Measurements from ENCODE around the gene SYNGR4.

The SYNGR4 gene

DNA sequence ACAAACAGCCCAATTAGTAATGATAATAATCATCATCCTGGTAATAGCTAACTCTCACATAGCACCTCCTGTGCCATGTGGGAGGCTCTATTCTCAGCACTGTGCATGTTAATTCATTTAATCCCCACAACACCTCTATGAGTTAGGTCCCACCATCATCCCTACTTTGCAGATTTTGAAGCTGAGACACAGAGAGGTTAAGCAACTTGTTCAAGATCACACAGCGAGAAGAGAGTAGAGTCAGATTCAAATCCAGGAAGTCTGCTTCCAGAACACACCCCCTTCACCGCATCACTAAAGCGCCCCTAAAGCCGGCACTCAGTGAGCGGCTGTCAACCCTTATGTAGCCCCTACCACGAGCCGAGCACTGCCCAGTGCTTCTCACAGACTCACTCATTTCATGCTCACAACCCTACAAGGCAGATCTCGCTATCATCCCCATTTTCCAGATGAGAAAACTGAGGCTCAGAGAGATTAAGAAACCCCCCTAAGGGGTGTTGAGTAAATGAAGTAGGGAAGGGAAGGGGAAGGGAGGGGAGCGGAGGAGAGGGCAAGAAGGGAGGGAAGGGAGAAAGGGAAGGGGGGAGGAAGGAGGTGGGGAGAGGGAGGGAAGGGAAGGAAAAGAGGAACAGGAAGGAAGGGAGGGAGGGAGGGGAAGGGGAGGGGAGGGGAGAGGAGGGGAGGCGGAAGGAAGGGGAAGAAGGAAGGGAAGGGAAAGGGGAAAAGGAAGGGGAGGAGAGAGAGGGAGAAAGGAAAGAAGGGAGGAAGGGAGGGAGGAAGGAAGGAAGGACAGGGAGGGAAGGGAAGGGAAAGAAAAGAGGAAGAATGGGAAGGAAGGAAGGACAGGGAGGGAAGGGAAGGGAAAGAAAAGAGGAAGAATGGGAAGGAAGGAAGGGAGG lies 22.4 kb upstream of the SYNGR4 start:
- no peak for DNase-seq (ENCODE audit: low spot score)

DNA sequence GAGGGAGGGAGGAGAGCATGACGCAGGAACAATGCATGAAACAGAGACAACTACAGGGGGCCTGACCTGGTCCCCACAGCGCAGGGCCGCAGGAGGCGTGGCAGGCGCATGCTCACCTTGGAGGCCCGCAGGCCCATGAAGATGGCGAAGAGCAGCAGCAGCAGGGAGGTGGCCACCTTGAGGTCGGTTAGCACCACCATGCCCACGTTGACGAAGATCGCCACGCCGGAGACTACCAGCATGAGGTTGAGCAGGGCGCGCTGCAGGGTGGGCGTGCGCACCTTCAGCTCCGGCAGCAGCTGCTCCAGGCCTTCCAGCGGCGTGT lies 21.8 kb upstream of the SYNGR4 start:
- DNase-seq (ENCODE audit: low spot score): no peak

DNA sequence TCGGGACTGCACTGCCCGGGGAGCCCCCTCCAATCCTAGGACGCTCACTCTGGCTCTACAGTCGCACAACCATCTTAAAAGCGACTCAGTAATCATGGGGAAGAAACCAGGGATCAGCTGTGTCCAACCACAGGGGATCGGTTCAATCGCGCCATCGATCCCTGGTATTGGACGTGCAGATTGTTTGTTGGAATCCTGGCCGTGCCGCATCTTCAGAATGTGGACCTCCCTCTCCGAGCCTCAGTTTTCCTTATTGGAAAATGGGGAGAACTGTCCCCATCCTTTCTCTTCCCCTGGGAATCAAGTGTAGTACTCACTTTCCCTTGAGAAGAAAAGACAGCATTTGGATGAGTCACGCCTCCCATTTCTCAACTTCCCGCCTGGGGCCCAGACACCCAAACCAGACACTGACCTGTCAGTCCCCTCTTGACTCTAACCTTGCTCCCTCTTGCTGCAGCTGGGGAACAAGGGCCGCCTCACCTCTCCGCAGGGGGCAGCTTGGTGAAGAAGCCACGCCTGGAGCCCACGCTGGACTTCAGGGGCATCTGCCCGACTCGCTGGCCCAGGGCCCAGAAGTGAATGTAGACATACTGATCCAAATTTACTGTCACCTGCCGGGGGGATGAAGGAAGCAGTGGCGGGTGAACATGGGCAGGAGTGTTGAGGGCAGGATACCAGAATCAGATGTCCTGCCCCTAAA lies 21.2 kb upstream of the SYNGR4 start:
- DNase-seq (ENCODE audit: low spot score): no peak

DNA sequence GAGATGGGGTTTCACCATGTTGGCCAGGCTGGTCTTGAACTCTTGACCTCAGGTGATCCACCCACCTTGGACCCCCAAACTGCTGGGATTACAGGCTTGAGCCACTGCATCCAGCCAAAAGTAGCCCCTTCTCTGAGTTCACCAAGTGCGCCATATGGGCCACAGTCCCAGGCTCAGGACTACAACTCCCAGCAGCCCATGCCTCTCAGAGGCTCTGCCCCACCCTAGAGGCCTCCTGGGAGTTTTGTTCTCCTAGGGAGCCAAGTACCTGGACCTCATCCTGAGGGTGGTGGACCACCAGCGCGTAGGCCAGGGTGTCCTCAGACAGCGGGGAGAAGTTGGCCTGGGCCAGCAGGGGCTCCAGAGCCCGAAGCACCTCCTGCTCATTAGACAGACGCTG lies 19.3 kb upstream of the SYNGR4 start:
- DNase-seq (ENCODE audit: low spot score): no peak

DNA sequence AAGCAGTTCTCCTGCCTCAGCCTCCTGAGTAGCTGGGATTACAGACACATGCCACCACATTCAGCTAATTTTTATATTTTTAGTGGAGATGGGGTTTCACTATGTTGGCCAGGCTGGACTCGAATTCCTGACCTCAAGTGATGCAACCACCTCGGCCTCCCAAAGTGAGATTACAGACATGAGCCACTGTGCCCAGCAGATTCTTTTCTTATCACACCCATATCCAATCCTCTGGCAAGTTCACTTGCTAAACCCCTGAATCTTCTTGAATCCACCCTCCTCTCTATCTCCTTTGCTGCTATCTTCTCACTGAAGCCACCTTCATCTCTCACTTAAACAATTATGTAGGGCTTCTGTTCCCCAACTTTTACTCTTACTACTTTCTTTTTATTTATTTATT lies 18.0 kb upstream of the SYNGR4 start:
- DNase-seq (ENCODE audit: low spot score): no peak

DNA sequence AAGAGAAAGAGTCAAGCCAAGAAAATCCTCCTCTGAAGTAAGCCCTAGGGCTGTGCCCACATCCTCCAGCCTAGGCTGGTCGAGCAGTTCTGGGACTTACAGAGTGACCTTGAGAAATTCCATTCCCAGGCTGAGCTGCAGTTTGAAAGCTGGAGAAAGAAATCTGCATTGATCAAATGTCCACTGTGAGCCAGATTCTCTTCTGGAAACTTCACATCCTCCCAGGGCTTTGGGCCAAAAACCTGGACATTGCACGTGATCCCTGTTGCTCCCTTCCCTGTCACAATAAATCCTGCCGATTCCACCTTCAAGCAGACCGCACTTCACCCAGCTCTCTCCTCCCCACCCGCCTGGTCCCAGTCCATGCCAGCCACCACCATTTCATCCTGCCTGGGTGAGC lies 16.1 kb upstream of the SYNGR4 start:
- DNase-seq (ENCODE audit: low spot score): no peak

DNA sequence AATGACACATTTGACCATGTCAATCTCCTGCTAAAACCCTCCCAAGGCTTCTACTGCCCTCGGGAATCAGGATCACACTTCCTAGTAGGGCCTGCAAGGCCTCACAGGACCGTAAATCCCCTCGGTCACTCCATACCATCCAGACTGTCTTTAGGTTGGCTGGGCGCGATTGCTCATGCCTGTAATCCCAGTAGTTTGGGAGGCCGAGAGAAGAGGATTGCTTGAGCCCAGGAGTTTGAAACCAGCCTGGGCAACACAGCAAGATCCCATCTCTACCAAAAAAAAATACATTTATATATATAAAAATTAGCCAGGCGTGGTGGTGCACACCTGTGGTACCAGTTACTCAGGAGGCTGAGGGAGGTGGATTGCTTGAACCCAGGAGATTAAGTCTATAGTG lies 15.4 kb upstream of the SYNGR4 start:
- DNase-seq (ENCODE audit: low spot score): no peak

DNA sequence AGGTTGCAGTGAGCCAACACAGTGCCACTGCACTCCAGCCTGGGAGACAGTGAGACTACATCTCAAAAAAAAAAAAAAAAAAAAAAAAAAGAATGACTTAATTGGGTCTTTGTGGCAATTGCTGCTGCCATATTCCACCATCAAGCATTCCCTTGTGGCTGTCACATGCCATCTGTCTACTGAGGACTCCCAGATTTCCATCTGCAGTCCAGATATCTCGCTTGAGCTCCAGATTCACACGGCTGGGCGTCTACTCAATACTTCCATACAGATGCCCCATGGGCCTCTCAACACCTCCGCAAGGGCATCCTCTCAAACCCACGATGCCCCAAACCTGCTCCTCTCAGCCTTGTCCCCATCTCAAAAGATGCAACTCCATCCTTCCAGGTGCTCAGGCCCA lies 13.3 kb upstream of the SYNGR4 start:
- DNase-seq (ENCODE audit: low spot score): no peak

DNA sequence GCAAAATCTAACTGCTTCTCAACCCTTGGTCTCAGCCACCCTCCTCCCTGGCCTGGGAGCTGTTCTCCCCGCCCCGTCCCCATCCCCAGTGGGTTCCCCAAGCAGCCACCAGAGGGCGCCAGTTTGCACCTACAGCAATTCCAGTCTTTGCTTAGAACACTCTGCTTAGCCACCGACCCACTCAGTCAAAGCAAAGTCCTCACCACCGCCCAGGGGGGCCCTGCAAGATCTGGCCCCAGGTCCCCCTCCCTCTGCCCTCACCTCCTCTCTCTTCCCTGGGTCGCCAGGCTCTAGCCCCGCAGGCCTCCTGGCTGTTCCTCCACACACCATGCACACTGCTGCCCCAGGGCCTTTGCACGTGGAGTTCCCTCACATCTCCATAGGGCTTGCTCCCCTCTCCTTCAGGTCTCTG lies 12.8 kb upstream of the SYNGR4 start:
- DNase-seq (ENCODE audit: low spot score): peak; percentile 31

DNA sequence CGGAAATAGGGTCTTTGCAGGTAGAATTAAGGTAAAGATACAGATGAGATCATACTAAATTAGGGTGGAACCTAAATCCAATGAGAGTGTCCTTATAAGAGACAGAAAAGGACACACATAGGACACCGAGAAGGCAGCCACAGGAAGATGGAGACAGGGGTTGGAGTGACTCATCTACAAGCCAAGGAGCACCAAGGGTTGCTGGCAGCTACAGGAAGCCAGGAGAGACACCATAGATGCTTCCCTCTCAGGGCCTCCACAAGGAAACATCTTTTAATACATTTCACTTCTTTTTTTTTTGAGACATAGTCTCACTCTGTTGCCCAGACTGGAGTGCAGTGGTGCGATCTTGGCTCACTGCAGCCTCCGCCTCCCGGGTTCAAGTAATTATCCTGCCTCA lies 10.5 kb upstream of the SYNGR4 start:
- DNase-seq (ENCODE audit: low spot score): no peak

DNA sequence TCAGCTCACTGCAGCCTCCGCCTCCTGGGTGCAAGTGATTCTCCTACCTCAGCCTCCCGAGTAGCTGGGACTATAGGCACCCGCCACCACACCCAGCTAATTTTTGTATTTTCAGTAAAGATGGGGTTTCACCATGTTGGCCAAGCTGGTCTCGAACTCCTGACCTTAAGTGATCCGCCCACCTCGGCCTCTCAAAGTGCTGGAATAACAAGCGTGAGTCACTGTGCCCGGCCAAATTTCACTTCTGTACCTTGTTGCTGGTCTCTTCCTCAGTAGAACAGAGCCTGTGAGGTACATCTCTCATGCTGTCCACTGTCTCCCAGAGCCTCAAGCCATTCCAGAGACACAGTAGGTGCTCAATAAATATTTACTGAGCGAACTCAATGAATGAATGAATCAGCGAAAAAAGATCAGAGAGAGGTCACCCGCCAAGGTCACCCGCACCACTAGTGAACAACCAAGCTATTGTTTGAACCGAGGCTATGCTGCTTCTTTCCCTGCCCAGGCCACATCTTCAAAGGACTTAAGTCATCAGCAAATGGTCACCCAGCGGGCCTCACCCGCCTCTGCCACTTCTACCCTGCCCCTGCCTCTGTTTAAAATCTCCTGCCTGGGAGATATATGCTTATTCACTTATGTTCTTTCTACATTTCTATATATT lies 9.7 kb upstream of the SYNGR4 start:
- no peak for DNase-seq (ENCODE audit: low spot score)

DNA sequence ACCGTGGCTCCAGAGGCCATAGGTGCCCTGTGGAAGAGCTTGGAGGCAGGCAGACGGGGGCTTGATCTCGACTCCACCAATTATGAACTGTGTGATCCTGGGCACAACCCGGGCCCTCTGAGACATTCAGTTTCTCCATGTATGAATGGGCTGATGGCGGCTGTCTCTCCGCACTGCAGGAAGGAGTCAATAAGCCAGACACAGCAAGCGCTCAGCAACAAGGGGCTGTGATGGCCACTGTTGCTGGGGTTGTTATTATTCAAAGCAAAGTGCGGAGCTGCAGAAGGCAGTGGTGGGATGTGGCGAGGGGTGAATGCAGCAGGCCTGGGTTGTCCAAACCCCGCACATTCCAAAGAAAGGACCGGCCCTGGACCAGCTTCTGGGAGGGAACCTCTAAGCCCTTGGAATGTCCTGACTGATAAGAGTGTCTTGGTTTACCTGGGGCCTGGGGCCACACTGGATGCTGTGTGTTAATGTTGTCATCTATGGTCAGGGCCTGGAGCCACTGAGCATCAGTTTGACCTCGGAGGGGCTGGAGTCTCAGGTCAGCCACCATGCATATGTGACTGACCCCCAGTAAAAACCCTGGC lies 8.7 kb upstream of the SYNGR4 start:
- DNase-seq (ENCODE audit: low spot score): no peak

DNA sequence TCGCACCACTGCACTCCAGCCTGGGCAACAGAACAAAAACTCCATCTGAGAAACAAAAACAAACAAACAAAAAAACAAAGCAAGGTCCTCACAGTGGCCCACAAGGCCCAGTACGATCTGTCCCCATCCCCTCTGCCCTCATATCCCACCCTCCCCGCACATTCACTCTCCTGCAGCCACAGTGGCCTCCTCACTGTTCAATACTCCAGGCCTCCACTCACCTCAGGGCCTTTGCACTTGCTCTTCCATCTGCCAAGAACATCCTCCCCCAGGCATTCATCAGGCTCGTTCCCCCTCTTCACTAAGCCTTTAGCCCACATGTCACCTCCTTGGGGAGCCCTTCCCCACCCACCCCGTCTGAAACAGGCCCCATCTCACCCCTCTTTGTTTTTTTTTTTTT lies 5.0 kb upstream of the SYNGR4 start:
- no peak for DNase-seq (ENCODE audit: low spot score)

DNA sequence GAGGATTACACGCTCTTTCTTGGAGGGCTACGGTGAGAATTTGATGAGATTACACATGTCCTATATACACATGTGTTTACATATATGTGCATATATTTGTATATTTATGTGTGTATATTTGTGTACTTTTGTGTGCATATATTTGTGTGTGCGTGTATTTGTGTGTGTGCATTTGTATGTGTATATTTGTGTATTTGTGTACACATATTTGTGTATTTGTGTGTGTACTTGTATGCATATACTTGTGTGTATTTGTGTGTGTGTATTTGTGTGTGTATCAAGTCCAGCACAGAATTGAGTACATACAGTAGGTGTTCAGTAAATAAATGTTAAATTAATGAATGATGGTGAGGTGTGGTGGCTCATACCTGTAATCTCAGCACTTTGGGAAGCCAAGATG lies 2.3 kb upstream of the SYNGR4 start:
- DNase-seq (ENCODE audit: low spot score): no peak

DNA sequence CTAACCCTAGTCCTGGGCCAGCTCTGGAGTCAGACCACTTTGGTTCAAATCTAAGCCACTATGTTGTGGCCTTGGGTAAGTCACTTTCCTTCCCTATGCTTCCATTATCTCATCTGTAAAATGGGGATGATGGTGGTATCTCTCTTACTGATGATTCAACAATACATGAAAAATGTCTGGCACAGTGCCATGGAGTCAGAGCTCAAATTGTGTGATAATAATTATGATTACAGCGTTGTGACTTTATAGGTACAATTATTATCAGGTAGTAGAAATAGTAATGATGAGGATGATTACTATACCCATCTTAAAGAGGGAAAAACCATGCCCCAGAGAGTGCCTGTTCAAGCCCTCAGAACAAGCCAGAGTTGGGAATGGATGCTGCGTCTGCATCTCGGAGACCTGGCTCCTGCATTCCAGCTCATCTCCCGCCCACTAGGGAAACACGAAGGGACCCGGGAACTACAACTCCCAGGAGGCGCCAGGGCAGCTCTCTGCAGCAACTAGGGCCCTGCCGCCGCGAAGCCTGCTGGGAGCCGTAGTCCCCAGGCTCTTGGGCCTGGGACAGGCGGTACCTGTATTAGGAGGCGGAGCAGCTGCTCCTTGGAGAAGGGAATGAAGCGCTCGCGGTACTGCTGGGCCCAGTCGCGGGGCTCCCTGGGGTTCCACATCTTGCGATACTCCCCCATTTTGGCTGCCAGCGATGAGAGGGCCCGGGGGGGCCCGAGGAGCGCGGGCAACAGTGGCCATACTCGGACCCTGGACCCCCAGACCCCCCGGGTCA lies 1.3 kb upstream of the SYNGR4 start:
- DNase-seq (ENCODE audit: low spot score): peak; percentile 96

DNA sequence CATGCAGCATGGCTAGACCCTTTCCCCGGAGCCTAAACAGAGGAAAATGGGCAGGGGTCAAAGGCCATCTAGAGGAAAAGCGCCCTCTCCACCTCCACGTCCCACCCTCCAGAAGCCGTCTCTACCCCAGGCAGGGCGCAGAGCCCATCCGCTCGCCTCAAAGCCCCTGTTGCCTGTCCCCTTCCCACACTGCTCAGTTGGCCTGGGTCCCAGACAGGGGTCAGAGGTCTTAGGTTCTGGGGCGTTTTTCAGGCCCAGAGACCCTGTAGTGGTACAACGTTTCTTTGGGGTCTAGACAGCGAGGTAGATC lies 712 bp upstream of the SYNGR4 start:
- no peak for DNase-seq (ENCODE audit: low spot score)

DNA sequence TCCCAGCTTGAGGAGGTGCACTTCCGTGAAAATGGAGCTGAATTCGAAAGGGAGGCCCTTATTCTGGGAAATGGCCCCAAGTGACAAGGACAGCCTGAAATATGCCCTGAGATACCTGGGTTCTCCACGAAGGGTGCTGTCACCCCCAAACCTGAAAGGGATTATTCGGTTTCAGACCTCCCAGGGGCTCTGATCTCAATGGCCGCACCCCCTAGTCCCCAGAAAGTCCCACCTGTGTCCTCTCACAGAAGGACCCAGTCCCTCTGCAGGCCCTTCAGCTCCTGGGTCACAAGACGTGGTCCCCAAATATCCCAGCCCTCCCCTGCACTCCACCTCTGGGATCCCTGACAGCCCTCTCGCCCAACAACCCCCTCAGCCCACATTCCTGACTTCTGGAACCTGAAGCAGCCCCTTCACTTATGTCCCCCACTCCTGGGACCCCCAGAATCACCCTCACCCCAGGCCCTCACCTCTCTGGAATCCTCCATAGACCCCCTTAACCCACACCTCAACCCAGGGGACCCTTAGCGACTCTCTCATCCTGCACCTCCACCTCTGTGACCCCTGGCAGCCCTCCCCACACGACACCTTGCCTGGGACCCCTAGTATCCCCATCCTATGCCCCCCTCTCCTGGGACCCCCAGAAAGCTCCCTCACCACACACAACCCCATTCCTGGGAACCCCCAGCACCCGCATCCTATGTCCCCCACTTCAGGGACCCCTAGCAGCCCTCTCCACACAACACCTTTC lies 606 bp downstream of the SYNGR4 start:
- DNase-seq (ENCODE audit: low spot score): peak; percentile 8

DNA sequence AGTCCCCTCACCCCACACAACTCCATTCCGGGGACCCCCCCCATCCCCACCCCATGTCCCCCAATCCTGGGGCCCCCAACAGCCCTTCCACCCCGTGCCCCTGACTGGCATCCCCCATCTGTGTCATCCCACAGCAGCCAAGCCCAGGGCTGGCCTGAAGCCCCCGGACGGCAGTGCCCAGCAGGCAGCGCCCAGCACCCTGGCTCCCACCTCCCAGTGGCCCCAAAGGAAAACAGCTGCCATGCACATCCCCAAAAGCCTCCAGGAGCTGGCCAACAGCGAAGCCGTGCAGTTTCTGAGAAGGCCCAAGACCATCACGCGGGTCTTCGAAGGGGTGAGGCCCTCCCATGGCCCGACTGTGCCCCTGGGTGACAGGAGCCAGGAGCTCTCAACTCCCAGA lies 1.4 kb downstream of the SYNGR4 start:
- DNase-seq (ENCODE audit: low spot score): no peak

DNA sequence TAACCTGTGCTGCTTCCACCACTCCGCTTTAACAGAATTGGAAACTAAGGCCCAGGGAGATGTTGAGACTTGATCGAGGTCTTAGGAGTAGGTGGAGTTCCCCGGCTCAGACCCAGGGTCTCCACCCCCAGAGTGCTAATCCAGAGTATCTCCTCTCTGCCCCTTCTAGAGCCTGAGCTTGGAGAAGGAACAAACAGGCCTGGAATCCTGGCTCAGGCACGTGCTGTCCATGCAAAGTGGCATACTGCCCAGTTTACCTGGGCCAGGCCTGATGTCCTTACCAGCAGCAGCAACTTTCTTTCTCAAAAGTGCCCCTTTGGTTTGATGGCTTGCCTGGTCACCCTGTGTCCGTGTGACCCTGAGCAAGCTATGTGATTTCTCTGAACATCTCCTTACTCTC lies 3.7 kb downstream of the SYNGR4 start:
- DNase-seq (ENCODE audit: low spot score): no peak

DNA sequence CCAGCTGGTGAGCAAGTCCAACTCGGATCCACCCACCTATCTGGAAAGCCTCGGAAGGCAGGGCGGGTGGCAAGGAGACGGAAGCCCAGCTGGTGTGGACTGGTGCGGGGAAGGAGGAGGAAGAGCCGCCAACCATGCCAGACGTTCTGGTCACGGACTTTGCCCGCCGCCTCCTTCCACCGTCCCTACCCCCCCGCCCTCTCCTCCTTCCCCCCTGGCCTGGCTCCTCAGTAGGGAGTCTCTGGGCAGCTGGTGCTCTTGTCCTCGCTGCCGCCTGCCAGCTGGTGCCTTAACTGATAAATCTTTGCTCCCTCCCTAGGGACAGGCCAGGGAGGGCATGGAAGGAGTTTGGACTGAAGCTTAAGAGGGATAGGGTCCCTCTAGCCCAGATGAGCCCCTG lies 4.8 kb downstream of the SYNGR4 start:
- no peak for DNase-seq (ENCODE audit: low spot score)

DNA sequence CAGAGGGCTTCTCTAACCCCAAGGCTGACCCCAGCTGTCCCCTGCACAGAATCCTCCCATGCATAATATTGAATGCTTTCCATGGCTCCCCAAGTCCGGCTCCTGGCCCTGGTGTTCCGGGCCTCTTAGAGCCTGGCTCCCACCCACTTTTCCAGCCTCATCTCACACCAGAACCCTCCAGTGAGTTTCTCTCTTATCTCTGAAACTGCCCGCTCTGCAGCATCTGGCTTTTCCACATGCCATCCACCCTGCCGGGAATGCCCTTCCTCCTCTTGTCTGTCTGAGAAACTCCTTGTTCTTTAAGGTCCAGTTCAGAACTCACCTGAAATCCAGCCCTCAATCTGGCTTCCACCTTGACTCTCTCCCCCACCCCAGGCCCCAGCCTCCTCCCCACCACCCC lies 6.8 kb downstream of the SYNGR4 start:
- no peak for DNase-seq (ENCODE audit: low spot score)

DNA sequence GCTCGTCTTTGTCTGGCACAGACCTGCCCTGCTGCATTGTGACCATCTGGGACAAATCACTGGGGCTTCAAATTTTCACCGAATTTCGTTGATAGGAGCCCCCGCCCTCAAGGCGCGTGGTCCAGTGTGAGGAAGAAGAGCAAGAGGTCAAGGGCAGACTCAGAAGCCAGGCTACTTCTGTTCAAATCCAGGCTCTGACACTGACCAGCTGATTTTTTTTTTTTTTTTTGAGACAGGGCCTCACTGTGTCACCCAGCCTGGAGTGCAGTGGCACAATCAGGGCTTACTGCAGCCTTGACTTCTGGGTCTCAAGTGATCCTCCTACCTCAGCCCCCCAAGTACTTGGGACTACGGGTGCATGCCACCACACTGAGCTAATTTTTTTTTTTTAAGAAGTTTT lies 7.2 kb downstream of the SYNGR4 start:
- no peak for DNase-seq (ENCODE audit: low spot score)

All from globus pallidus (tissue), 1 donor.